ENCODE results near the gene PFKFB4.

DNA sequence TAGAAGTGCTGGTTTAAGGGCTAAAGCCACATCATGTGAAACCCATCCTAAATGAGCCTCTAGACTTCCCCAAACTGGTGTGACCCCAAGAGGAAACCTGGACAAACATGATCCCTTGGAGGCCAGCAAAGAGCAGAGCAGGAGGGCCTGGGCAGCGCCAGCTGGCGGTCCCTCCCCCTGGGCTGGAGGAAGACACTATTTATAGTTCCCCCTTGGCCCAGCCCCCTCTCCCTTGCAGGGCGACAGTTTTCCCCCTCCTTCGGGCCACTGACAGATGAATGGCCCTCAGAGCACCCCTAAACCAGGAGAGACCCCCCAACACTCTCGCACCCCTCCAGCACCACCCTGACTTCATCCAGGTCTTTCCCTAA lies 4.0 kb upstream of the PFKFB4 start:
- TF ChIP-seq, protein P1, sequence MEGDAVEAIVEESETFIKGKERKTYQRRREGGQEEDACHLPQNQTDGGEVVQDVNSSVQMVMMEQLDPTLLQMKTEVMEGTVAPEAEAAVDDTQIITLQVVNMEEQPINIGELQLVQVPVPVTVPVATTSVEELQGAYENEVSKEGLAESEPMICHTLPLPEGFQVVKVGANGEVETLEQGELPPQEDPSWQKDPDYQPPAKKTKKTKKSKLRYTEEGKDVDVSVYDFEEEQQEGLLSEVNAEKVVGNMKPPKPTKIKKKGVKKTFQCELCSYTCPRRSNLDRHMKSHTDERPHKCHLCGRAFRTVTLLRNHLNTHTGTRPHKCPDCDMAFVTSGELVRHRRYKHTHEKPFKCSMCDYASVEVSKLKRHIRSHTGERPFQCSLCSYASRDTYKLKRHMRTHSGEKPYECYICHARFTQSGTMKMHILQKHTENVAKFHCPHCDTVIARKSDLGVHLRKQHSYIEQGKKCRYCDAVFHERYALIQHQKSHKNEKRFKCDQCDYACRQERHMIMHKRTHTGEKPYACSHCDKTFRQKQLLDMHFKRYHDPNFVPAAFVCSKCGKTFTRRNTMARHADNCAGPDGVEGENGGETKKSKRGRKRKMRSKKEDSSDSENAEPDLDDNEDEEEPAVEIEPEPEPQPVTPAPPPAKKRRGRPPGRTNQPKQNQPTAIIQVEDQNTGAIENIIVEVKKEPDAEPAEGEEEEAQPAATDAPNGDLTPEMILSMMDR (tag by site-specific recombination; IDR thresholded peaks at IDR 0.05), result no peak
- no peak for TF ChIP-seq SCRT1 (tag by site-specific recombination; IDR thresholded peaks at IDR 0.05; ENCODE audit: borderline replicate concordance)
- TF ChIP-seq, protein P2, sequence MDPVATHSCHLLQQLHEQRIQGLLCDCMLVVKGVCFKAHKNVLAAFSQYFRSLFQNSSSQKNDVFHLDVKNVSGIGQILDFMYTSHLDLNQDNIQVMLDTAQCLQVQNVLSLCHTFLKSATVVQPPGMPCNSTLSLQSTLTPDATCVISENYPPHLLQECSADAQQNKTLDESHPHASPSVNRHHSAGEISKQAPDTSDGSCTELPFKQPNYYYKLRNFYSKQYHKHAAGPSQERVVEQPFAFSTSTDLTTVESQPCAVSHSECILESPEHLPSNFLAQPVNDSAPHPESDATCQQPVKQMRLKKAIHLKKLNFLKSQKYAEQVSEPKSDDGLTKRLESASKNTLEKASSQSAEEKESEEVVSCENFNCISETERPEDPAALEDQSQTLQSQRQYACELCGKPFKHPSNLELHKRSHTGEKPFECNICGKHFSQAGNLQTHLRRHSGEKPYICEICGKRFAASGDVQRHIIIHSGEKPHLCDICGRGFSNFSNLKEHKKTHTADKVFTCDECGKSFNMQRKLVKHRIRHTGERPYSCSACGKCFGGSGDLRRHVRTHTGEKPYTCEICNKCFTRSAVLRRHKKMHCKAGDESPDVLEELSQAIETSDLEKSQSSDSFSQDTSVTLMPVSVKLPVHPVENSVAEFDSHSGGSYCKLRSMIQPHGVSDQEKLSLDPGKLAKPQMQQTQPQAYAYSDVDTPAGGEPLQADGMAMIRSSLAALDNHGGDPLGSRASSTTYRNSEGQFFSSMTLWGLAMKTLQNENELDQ (tag by site-specific recombination; IDR thresholded peaks at IDR 0.05; ENCODE audit: low read depth), result no peak
- TF ChIP-seq, protein P3, sequence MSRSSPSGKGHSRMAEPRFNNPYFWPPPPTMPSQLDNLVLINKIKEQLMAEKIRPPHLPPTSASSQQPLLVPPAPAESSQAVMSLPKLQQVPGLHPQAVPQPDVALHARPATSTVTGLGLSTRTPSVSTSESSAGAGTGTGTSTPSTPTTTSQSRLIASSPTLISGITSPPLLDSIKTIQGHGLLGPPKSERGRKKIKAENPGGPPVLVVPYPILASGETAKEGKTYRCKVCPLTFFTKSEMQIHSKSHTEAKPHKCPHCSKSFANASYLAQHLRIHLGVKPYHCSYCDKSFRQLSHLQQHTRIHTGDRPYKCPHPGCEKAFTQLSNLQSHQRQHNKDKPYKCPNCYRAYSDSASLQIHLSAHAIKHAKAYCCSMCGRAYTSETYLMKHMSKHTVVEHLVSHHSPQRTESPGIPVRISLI (tag by site-specific recombination; IDR thresholded peaks at IDR 0.05), result no peak
- TF ChIP-seq, protein P4, sequence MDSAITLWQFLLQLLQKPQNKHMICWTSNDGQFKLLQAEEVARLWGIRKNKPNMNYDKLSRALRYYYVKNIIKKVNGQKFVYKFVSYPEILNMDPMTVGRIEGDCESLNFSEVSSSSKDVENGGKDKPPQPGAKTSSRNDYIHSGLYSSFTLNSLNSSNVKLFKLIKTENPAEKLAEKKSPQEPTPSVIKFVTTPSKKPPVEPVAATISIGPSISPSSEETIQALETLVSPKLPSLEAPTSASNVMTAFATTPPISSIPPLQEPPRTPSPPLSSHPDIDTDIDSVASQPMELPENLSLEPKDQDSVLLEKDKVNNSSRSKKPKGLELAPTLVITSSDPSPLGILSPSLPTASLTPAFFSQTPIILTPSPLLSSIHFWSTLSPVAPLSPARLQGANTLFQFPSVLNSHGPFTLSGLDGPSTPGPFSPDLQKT (IDR thresholded peaks at IDR 0.05; ENCODE audit: borderline replicate concordance, low read depth, low read length), result no peak
- TF ChIP-seq, protein P5, sequence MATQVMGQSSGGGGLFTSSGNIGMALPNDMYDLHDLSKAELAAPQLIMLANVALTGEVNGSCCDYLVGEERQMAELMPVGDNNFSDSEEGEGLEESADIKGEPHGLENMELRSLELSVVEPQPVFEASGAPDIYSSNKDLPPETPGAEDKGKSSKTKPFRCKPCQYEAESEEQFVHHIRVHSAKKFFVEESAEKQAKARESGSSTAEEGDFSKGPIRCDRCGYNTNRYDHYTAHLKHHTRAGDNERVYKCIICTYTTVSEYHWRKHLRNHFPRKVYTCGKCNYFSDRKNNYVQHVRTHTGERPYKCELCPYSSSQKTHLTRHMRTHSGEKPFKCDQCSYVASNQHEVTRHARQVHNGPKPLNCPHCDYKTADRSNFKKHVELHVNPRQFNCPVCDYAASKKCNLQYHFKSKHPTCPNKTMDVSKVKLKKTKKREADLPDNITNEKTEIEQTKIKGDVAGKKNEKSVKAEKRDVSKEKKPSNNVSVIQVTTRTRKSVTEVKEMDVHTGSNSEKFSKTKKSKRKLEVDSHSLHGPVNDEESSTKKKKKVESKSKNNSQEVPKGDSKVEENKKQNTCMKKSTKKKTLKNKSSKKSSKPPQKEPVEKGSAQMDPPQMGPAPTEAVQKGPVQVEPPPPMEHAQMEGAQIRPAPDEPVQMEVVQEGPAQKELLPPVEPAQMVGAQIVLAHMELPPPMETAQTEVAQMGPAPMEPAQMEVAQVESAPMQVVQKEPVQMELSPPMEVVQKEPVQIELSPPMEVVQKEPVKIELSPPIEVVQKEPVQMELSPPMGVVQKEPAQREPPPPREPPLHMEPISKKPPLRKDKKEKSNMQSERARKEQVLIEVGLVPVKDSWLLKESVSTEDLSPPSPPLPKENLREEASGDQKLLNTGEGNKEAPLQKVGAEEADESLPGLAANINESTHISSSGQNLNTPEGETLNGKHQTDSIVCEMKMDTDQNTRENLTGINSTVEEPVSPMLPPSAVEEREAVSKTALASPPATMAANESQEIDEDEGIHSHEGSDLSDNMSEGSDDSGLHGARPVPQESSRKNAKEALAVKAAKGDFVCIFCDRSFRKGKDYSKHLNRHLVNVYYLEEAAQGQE (tag by site-specific recombination; IDR thresholded peaks at IDR 0.05), result no peak
- TF ChIP-seq ZNF747 (tag by site-specific recombination; IDR thresholded peaks at IDR 0.05), result no peak
- no peak for TF ChIP-seq ZNF175 (tag by site-specific recombination; IDR thresholded peaks at IDR 0.05)
- TF ChIP-seq ZNF558 (tag by site-specific recombination; IDR thresholded peaks at IDR 0.05), result no peak
- TF ChIP-seq ZNF133 (tag by site-specific recombination; IDR thresholded peaks at IDR 0.05), result peak; percentile 16; the same call in 1 of the 2 replicates
- TF ChIP-seq, protein P6, sequence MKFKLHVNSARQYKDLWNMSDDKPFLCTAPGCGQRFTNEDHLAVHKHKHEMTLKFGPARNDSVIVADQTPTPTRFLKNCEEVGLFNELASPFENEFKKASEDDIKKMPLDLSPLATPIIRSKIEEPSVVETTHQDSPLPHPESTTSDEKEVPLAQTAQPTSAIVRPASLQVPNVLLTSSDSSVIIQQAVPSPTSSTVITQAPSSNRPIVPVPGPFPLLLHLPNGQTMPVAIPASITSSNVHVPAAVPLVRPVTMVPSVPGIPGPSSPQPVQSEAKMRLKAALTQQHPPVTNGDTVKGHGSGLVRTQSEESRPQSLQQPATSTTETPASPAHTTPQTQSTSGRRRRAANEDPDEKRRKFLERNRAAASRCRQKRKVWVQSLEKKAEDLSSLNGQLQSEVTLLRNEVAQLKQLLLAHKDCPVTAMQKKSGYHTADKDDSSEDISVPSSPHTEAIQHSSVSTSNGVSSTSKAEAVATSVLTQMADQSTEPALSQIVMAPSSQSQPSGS (tag by site-specific recombination; IDR thresholded peaks at IDR 0.05; ENCODE audit: low read depth), result no peak
- no peak for TF ChIP-seq TRIM28 (IDR thresholded peaks at IDR 0.05; ENCODE audit: borderline replicate concordance, low read length)
